ENCODE data around the gene MED7.

MED7 gene

GRCh38 chr5:157162919-157163510 lies 20.4 kb upstream of the MED7 start:
- DNase-seq, result no peak

- no peak for DNase-seq
These were observed 19.3 kb upstream of the MED7 start for GRCh38 chr5:157161996-157162395.

GRCh38 chr5:157160001-157160400 lies 17.3 kb upstream of the MED7 start:
- no peak for DNase-seq

- no peak for DNase-seq
These were observed 16.6 kb upstream of the MED7 start for GRCh38 chr5:157159209-157159751.

GRCh38 chr5:157157293-157157891 lies 14.7 kb upstream of the MED7 start:
- no peak for DNase-seq

GRCh38 chr5:157155297-157155696 lies 12.6 kb upstream of the MED7 start:
- DNase-seq, result no peak

GRCh38 chr5:157150995-157151394 lies 8.3 kb upstream of the MED7 start:
- DNase-seq, result no peak

GRCh38 chr5:157148734-157149615 lies 6.3 kb upstream of the MED7 start:
- peak; percentile 36 to 41 for DNase-seq

GRCh38 chr5:157143127-157143971 lies 684 bp upstream of the MED7 start:
- DNase-seq, result peak in 1 of 2 donors; percentile 46

- no peak for DNase-seq
These were observed 5.0 kb downstream of the MED7 start for GRCh38 chr5:157137691-157138090.

- DNase-seq, result no peak
These were observed 10.4 kb downstream of the MED7 start for GRCh38 chr5:157132281-157132612.

GRCh38 chr5:157130925-157131324 lies 11.7 kb downstream of the MED7 start:
- no peak for DNase-seq

GRCh38 chr5:157121709-157122108 lies 21.0 kb downstream of the MED7 start:
- no peak for DNase-seq

- no peak for DNase-seq
These were observed 22.6 kb downstream of the MED7 start for GRCh38 chr5:157120102-157120501.

GRCh38 chr5:157116483-157116954 lies 26.1 kb downstream of the MED7 start:
- no peak for DNase-seq

GRCh38 chr5:157115502-157115901 lies 27.2 kb downstream of the MED7 start:
- no peak for DNase-seq

- no peak for DNase-seq
These were observed 27.7 kb downstream of the MED7 start for GRCh38 chr5:157115012-157115411.

- no peak for DNase-seq
These were observed 29.7 kb downstream of the MED7 start for GRCh38 chr5:157113002-157113401.

GRCh38 chr5:157109744-157110143 lies 32.9 kb downstream of the MED7 start:
- DNase-seq, result no peak

GRCh38 chr5:157108976-157109375 lies 33.7 kb downstream of the MED7 start, which contains the start of gene HAVCR2:
Gene HAVCR2 (minus strand): TSS chr5:157109044. CDS start chr5:157108983, 61 bp downstream.
- peak; percentile 33 to 39 for DNase-seq

- no peak for DNase-seq
These were observed 35.2 kb downstream of the MED7 start for GRCh38 chr5:157107508-157107907.

All from hippocampal formation (tissue), 2 donors.